Fibroblast of the conjunctiva (primary cell): Measurements from ENCODE around the gene FAM89B.
"Not testable (repeated sequence)": the region's sequence is repeated elsewhere in the genome, so short reads cannot be mapped to it uniquely, and the experiment has no call there.

Source experiments
- DNase-seq: peaks from one replicate; pipeline ENCODE4 v3.0.0-alpha.2; 2010; ENCODE audit warnings: low read depth

The FAM89B gene

GRCh38 chr11:65556470-65557279 is 15.7 kb upstream of the FAM89B start:
- DNase-seq, result no peak

GRCh38 chr11:65557280-65558001 is 14.9 kb upstream of the FAM89B start:
- DNase-seq, result no peak

- DNase-seq, result peak; percentile 66
Measured at GRCh38 chr11:65558002-65558929, 14.1 kb upstream of the FAM89B start, which contains the start of gene LTBP3. TSS of gene LTBP3 (minus strand) at chr11:65558359. CDS start at chr11:65557959, 400 bp downstream.

GRCh38 chr11:65558930-65559509 is 13.3 kb upstream of the FAM89B start:
- no peak for DNase-seq

- no peak for DNase-seq
Measured at GRCh38 chr11:65559535-65559934, 12.8 kb upstream of the FAM89B start.

GRCh38 chr11:65559951-65560537 is 12.3 kb upstream of the FAM89B start:
- no peak for DNase-seq

GRCh38 chr11:65560555-65561418 is 11.6 kb upstream of the FAM89B start:
- DNase-seq, result no peak

GRCh38 chr11:65562020-65562419 is 10.3 kb upstream of the FAM89B start:
- DNase-seq, result no peak

GRCh38 chr11:65562788-65563187 is 9.6 kb upstream of the FAM89B start:
- no peak for DNase-seq

- DNase-seq, result no peak
Measured at GRCh38 chr11:65563601-65564000, 8.7 kb upstream of the FAM89B start.

GRCh38 chr11:65564879-65565559 is 7.3 kb upstream of the FAM89B start:
- DNase-seq, result not testable (repeated sequence)

- DNase-seq, result no peak
Measured at GRCh38 chr11:65565624-65566453, 6.5 kb upstream of the FAM89B start.

- DNase-seq, result no peak
Measured at GRCh38 chr11:65569164-65569972, 3.0 kb upstream of the FAM89B start.

GRCh38 chr11:65569973-65570918 is 2.1 kb upstream of the FAM89B start, which contains the start of gene ZNRD2:
TSS of gene ZNRD2 (plus strand) at chr11:65570477. CDS start at chr11:65570492, 15 bp downstream.
- peak; percentile 96 for DNase-seq

GRCh38 chr11:65571420-65571819 is 918 bp upstream of the FAM89B start:
- DNase-seq, result no peak

GRCh38 chr11:65571940-65572339 is 398 bp upstream of the FAM89B start:
- DNase-seq, result no peak
